Esophagus squamous epithelium (tissue), 5 donors: ENCODE data around the gene MAP2K3. TPM values are rescaled to one million over a fixed set of nuclear protein-coding genes. Genes with fewer than 3 reads are reported as not detected.
A peak's percentile ranks its signal among the peaks of the same experiment; 100 is the strongest.

Source experiments
- DNase-seq: peaks from one replicate; lab custom pipeline; 2025; lab: John Stamatoyannopoulos, UW
- H3K27ac ChIP-seq, 4 donors: fragments of 200-600 bp; sonication (generic); one replicate each; pipeline ENCODE4 v1.5.1; 2016 to 2019; ENCODE audit warnings: mild to moderate bottlenecking in 1 of 4
- H3K27me3 ChIP-seq, 4 donors: fragments of 200-600 bp; sonication (generic); 1 replicate in 3 of 4; 2 replicates in 1 of 4; pipeline versions ENCODE4 v1.5.1 to v1.6.0; 2017 to 2021; ENCODE audit warnings: antibody characterized with exemption in 1 of 4
- H3K36me3 ChIP-seq, 3 donors: fragments of 200-600 bp; sonication (generic); one replicate each; pipeline ENCODE4 v1.5.1; 2016 to 2019
- H3K4me1 ChIP-seq, 3 donors: fragments of 200-600 bp; sonication (generic); one replicate each; pipeline ENCODE4 v1.5.1; 2017 to 2019
- H3K4me3 ChIP-seq, 4 donors: fragments of 200-600 bp; sonication (generic); 1 replicate in 3 of 4; 2 replicates in 1 of 4; pipeline ENCODE4 v1.5.1; 2016 to 2019; ENCODE audit warnings: mild to moderate bottlenecking in 2 of 4, moderate library complexity in 1 of 4
- H3K9me3 ChIP-seq, 3 donors: fragments of 200-600 bp; sonication (generic); one replicate each; pipeline ENCODE4 v1.5.1; 2016 to 2019
- CTCF ChIP-seq, 6 experiments: fragments of 450-650 bp in 4 of 6; fragments of 200-600 bp in 2 of 6; sonication (generic) in 2 of 6; IDR thresholded peaks; one replicate each; pipeline ENCODE4 v1.5.1; 2016 to 2019; ENCODE audit warnings: antibody characterized with exemption in 6 of 6, mild to moderate bottlenecking in 4 of 6, moderate library complexity in 4 of 6
- POLR2A ChIP-seq, 4 donors: fragments of 450-650 bp; IDR thresholded peaks; one replicate each; pipeline ENCODE4 v1.6.1; 2017; ENCODE audit warnings: antibody characterized with exemption in 4 of 4, mild to moderate bottlenecking in 4 of 4, moderate library complexity in 3 of 4
- WGBS, 2 donors: methylation state at CpG; one replicate each; pipeline ENCODE4 v1.1.5; 2018; 5-methylcytosine and 5-hydroxymethylcytosine counted together
- intact Hi-C: fragments of 100-400 bp; cut with DNase I; formaldehyde crosslinking; loops from one replicate; pipeline ENCODE4 v1.15.0; 2022
- total RNA-seq, 4 donors: library from RNA; depleted of rRNA; stranded (reverse); fragments of >200 nt; gene quantifications; one replicate each; pipeline ENCODE4 v1.1.0, GENCODE V29; 2016
- donor health status: DM: yes; HTN: yes; CAD: no.

Gene MAP2K3
- total RNA-seq, 4 donors from 2014 or later, result 24.1 to 53.6 (median 38.4) TPM

- Histone ChIP-seq H3K27me3 (no peaks in the 10 kb centered on the region), H3K9me3 (no peaks in the 10 kb centered on the region), H3K4me1 (peaks cover 13 to 35% (median 22%) of the 10 kb centered on the region in 3 donors), H3K27ac (peak within 1 kb of the TSS; percentile 75 to 89 (median 79)), H3K4me3 (peak within 1 kb of the TSS; percentile 47 to 83 (median 60)), H3K36me3 (no peaks in the 10 kb centered on the region)
- peak; percentile 72 for DNase-seq
- 0 to 1% methylated on average over 12 to 16 of the region's 117 CpGs for WGBS, 2 donors
- TF ChIP-seq POLR2A (IDR thresholded peaks at IDR 0.05) (peak in 1 of 4 donors; percentile 40), CTCF (IDR thresholded peaks at IDR 0.05) (peak in 1 of 6 experiments; percentile 15)
- intact Hi-C loops, result no loop called here
These were observed 31.5 kb upstream of the MAP2K3 start, which contains the start of gene NATD1 for GRCh38 chr17:21252796-21253645. NATD1 (minus strand) TSS chr17:21253410; CDS start chr17:21253264, 146 bp downstream.

GRCh38 chr17:21253646-21254441 lies 30.7 kb upstream of the MAP2K3 start:
- peak overlapping the region; percentile 75 to 89 (median 79) for H3K27ac ChIP-seq
- H3K36me3 ChIP-seq, result no peaks in the 10 kb centered on the region
- TF ChIP-seq CTCF (IDR thresholded peaks at IDR 0.05) (no peak), POLR2A (IDR thresholded peaks at IDR 0.05) (no peak)
- no peak for DNase-seq
- peak overlapping the region; percentile 47 to 83 (median 60) for H3K4me3 ChIP-seq
- WGBS, 2 donors, result 28 to 31% methylated on average over 11 to 15 of the region's 15 CpGs
- no peaks in the 10 kb centered on the region for H3K27me3 ChIP-seq
- H3K4me1 ChIP-seq, result peaks cover 13 to 35% (median 22%) of the 10 kb centered on the region in 3 donors
- no peaks in the 10 kb centered on the region for H3K9me3 ChIP-seq
- intact Hi-C loops, result no loop called here

GRCh38 chr17:21258593-21258992 lies 25.9 kb upstream of the MAP2K3 start:
- no peak overlapping the region for H3K27ac ChIP-seq
- intact Hi-C loops, result no loop called here
- WGBS, 2 donors, result 87 to 91% methylated on average over 7 of the region's 7 CpGs
- no peak overlapping the region for H3K4me3 ChIP-seq
- no peaks in the 10 kb centered on the region for H3K27me3 ChIP-seq
- no peak for DNase-seq
- no peaks in the 10 kb centered on the region for H3K36me3 ChIP-seq
- H3K9me3 ChIP-seq, result no peaks in the 10 kb centered on the region
- peaks cover 7 to 19% (median 8%) of the 10 kb centered on the region in 3 donors for H3K4me1 ChIP-seq
- no peak for TF ChIP-seq CTCF (IDR thresholded peaks at IDR 0.05)
- TF ChIP-seq POLR2A (IDR thresholded peaks at IDR 0.05), result no peak

GRCh38 chr17:21262259-21262993 lies 22.1 kb upstream of the MAP2K3 start:
- TF ChIP-seq POLR2A (IDR thresholded peaks at IDR 0.05) (no peak), CTCF (IDR thresholded peaks at IDR 0.05) (no peak)

More at GRCh38 chr17:21262259-21262993, 22.1 kb upstream of the MAP2K3 start:
- Histone ChIP-seq H3K27ac (no peak overlapping the region), H3K4me1 (peaks cover 0 to 13% (median 0%) of the 10 kb centered on the region in 3 donors), H3K4me3 (no peak overlapping the region), H3K9me3 (no peaks in the 10 kb centered on the region), H3K27me3 (no peaks in the 10 kb centered on the region), H3K36me3 (no peaks in the 10 kb centered on the region)
- WGBS, 2 donors, result 82 to 96% methylated on average over 4 to 5 of the region's 12 CpGs
- DNase-seq, result no peak
- intact Hi-C loops, result no loop called here
